GM06990 (cell line): Measurements from ENCODE around the gene PWWP2A.

Experiments used
- DNase-seq: peaks from one replicate; pipeline ENCODE4 v3.0.0-alpha.2; 2011; ENCODE audit not compliant: insufficient read length; ENCODE audit errors: extremely low read depth
- H3K27me3 ChIP-seq: replicated peaks from 2 replicates; pipeline ENCODE4 v1.6.0; 2011; ENCODE audit warnings: low read length; ENCODE audit not compliant: control insufficient read depth, insufficient read depth
- H3K36me3 ChIP-seq: 2 replicates; pipeline ENCODE4 v1.5.1; 2011; ENCODE audit warnings: low read length; ENCODE audit not compliant: control insufficient read depth, insufficient read depth
- H3K4me3 ChIP-seq: replicated peaks from 2 replicates; pipeline ENCODE4 v1.5.1; 2011; ENCODE audit warnings: low read depth, mild to moderate bottlenecking, control low read depth, low read length
- CTCF ChIP-seq: IDR thresholded peaks from 2 replicates; pipeline ENCODE4 v1.5.1; 2011; ENCODE audit warnings: low read length, control low read depth, mild to moderate bottlenecking, inconsistent platforms; ENCODE audit not compliant: insufficient read depth, poor library complexity, severe bottlenecking

Gene PWWP2A

GRCh38 chr5:160092960-160093707 is 26.1 kb downstream of the PWWP2A start:
- Histone ChIP-seq H3K27me3 (no peaks in the 10 kb centered on the region), H3K36me3 (peaks cover 2% of the 10 kb centered on the region), H3K4me3 (no peak overlapping the region)
- TF ChIP-seq CTCF: no peak
- DNase-seq: peak; percentile 26

GRCh38 chr5:160092514-160092913 is 26.7 kb downstream of the PWWP2A start:
- DNase-seq: no peak
- Histone ChIP-seq H3K36me3 (peaks cover 2% of the 10 kb centered on the region), H3K27me3 (no peaks in the 10 kb centered on the region), H3K4me3 (no peak overlapping the region)
- TF ChIP-seq CTCF: no peak

GRCh38 chr5:160090059-160090458 is 29.2 kb downstream of the PWWP2A start:
- H3K36me3 ChIP-seq: peaks cover 2% of the 10 kb centered on the region
- no peak for TF ChIP-seq CTCF
- no peak for DNase-seq
- H3K4me3 ChIP-seq: no peak overlapping the region
- no peaks in the 10 kb centered on the region for H3K27me3 ChIP-seq

- Histone ChIP-seq H3K27me3 (no peaks in the 10 kb centered on the region), H3K36me3 (peaks cover 2% of the 10 kb centered on the region), H3K4me3 (no peak overlapping the region)
- no peak for DNase-seq
- no peak for TF ChIP-seq CTCF
These were observed 29.7 kb downstream of the PWWP2A start for GRCh38 chr5:160089531-160089930.

- H3K36me3 ChIP-seq: peaks cover 2% of the 10 kb centered on the region
- DNase-seq: no peak
- no peak for TF ChIP-seq CTCF
- H3K4me3 ChIP-seq: no peak overlapping the region
- H3K27me3 ChIP-seq: no peaks in the 10 kb centered on the region
These were observed 30.4 kb downstream of the PWWP2A start for GRCh38 chr5:160088805-160089204.

GRCh38 chr5:160087199-160087598 is 32.1 kb downstream of the PWWP2A start:
- Histone ChIP-seq H3K36me3 (no peaks in the 10 kb centered on the region), H3K4me3 (no peak overlapping the region), H3K27me3 (no peaks in the 10 kb centered on the region)
- no peak for DNase-seq
- no peak for TF ChIP-seq CTCF
